ENCODE measurements around the gene DHRSX. TPM values are rescaled to one million over a fixed set of nuclear protein-coding genes. Genes with fewer than 3 reads are reported as not detected.

Gene DHRSX
- total and polyA plus RNA-seq, 7 donors, result 5.6 to 19.3 (median 9.6) TPM

DNA sequence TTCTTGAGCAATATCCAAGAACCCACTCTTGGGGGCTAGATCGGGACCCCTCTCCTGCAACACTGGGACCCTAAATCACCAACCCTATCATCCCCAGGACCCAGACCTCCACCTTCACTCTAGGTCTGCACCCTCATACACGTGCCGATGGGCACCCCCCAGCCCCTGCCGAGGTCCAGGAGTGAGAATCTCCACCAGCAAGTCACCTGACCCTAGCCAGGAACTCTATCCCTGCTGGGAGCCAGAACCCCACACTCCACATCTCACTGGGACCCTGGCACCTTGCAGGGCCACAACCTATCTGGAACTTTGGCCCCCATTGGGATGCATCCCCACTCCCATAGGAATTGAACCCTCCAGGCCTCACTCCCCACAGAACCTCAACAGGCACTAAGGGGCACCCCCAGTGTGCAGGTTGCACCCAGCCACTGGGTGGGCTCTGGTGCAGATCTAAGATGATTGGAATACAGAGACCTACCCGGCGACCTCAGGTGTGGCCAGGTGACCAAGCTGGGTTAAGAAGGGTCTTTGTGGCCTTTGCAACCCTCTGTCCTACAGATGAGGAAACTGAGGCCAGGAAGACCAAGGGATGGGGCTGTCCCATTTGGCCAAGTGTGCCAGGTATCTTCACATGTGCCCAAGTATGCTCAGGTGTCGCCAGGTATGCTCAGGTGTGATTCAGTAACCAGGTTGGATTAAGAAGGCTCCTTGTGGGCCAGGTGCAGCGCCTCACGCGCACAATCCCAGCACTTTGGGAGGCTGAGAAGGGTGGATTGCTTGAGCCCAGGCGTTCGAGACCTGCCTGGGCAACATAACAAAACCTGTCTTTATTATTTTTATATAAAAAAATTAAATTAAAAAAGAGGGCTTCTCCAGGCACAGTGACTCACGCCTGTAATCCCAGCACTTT is 3.1 kb upstream of the DHRSX start:
- intact Hi-C loops (cut with DNase I), result loop anchor here in 1 of 2 donors (5.0 kb wide), 1 partner anchor 182 kb away; no protein-coding TSS in a partner anchor
- H3K9me3 ChIP-seq, result no peaks in the 10 kb centered on the region
- no peaks in the 10 kb centered on the region for H3K36me3 ChIP-seq (ENCODE audit: insufficient read depth in 1 of 2, low read depth in 1 of 2)
- ATAC-seq, result no peak
- TF ChIP-seq, protein P1, sequence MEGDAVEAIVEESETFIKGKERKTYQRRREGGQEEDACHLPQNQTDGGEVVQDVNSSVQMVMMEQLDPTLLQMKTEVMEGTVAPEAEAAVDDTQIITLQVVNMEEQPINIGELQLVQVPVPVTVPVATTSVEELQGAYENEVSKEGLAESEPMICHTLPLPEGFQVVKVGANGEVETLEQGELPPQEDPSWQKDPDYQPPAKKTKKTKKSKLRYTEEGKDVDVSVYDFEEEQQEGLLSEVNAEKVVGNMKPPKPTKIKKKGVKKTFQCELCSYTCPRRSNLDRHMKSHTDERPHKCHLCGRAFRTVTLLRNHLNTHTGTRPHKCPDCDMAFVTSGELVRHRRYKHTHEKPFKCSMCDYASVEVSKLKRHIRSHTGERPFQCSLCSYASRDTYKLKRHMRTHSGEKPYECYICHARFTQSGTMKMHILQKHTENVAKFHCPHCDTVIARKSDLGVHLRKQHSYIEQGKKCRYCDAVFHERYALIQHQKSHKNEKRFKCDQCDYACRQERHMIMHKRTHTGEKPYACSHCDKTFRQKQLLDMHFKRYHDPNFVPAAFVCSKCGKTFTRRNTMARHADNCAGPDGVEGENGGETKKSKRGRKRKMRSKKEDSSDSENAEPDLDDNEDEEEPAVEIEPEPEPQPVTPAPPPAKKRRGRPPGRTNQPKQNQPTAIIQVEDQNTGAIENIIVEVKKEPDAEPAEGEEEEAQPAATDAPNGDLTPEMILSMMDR (IDR thresholded peaks at IDR 0.05), result no peak
- peaks cover 0 to 7% (median 0%) of the 10 kb centered on the region in 3 donors for H3K27me3 ChIP-seq (ENCODE audit: insufficient read depth in 3 of 3, low read length in 2 of 3)
- no peak for DNase-seq
- no peak overlapping the region for H3K4me3 ChIP-seq
- no peak overlapping the region for H3K27ac ChIP-seq
- 87 to 89% (median 87%) methylated on average over 13 of the region's 13 CpGs for WGBS, 3 donors
- H3K4me1 ChIP-seq, result no peaks in the 10 kb centered on the region

DNA sequence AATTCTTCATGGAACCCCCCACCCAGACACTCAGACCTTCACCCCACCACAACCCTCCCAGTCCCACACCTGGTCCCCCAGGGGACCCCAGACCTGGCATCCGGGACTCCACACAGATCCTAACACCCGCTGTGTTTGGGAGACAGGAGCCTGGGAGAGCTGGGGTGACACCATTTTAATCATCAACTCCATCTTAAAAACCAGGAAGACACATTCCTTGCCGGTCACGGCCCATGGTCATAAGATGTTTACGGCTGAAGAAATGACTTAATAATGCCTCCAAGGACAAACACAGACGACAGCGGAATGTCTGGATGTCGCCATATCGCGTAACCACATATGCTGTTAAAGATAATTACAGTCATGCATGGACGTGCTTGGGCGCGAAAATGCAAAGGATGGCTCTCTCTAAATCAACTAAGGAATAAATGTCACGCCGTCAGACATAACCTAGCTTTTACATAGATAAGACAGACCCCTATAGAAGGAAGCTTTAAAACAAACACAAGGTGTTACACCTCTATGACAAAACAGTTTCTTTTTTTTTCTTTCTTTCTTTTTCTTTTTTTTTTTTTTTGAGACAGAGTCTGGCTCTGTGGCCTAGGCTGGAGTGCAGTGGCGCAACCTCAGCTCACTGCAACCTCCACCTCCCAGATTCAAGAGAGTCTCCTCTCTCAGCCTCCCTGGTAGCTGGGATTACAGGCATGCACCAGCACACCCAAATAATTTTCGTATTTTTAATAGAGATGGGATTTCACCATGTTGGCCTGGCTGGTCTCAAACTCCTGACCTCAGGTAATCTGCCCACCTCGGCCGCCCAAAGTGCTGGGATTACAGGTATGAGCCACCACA is 2.1 kb upstream of the DHRSX start:
- Histone ChIP-seq H3K36me3 (ENCODE audit: insufficient read depth in 1 of 2, low read depth in 1 of 2) (no peaks in the 10 kb centered on the region), H3K4me3 (no peak overlapping the region), H3K9me3 (no peaks in the 10 kb centered on the region), H3K27me3 (ENCODE audit: insufficient read depth in 3 of 3, low read length in 2 of 3) (peaks cover 0 to under 1% (median 0%) of the 10 kb centered on the region in 3 donors), H3K4me1 (peaks cover 7% of the 10 kb centered on the region), H3K27ac (no peak overlapping the region)
- ATAC-seq, result no peak
- TF ChIP-seq, protein P1 (IDR thresholded peaks at IDR 0.05), result no peak
- 48 to 51% (median 50%) methylated on average over 19 of the region's 19 CpGs for WGBS, 3 donors
- DNase-seq, result no peak
- intact Hi-C loops (cut with DNase I), result loop anchor here in 1 of 2 donors (5.0 kb wide), 1 partner anchor 181 kb away; no protein-coding TSS in a partner anchor

DNA sequence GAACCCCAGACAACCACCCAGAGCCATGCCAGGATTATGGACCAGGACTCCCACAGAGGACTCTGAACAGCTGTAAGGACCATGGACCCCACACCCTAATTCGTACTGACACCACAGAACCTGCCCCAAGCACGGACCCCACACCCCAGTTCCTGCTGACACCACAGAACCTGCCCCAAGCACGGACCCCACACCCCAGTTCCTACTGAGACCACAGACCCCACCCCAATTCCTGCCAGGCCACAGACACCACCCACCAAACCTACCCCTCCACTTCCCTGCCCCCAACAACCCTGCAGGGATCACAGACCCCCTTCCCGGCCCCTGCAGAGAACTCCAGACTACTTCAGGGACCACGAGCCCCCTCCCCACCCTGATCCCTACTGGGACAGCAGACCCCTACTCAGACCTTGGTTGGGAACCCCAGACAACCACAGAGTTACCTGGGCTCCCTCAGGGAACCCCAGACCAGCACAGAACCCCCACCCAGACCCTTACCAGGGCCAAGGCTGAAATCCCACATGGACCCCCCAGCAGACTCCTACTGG is 1.4 kb upstream of the DHRSX start:
- ATAC-seq (no peak), DNase-seq (no peak)
- WGBS, 3 donors, result 82 to 87% (median 84%) methylated on average over 5 of the region's 5 CpGs
- intact Hi-C loops (cut with DNase I), result loop anchor here in 1 of 2 donors (5.0 kb wide), 1 partner anchor 180 kb away; no protein-coding TSS in a partner anchor
- no peaks in the 10 kb centered on the region for H3K27me3 ChIP-seq (ENCODE audit: insufficient read depth in 3 of 3, low read length in 2 of 3)
- no peaks in the 10 kb centered on the region for H3K36me3 ChIP-seq (ENCODE audit: insufficient read depth in 1 of 2, low read depth in 1 of 2)
- no peaks in the 10 kb centered on the region for H3K9me3 ChIP-seq
- TF ChIP-seq, protein P1 (IDR thresholded peaks at IDR 0.05), result no peak
- H3K4me1 ChIP-seq, result peaks cover 14% of the 10 kb centered on the region
- H3K4me3 ChIP-seq, result no peak overlapping the region
- H3K27ac ChIP-seq, result no peak overlapping the region

GRCh38 chrX:2501559-2502102 is 855 bp upstream of the DHRSX start:
- Histone ChIP-seq H3K27me3 (ENCODE audit: insufficient read depth in 3 of 3, low read length in 2 of 3) (no peaks in the 10 kb centered on the region), H3K27ac (no peak overlapping the region), H3K9me3 (no peaks in the 10 kb centered on the region), H3K4me1 (peaks cover 14% of the 10 kb centered on the region), H3K36me3 (ENCODE audit: insufficient read depth in 1 of 2, low read depth in 1 of 2) (no peaks in the 10 kb centered on the region), H3K4me3 (no peak overlapping the region)
- 92 to 95% (median 94%) methylated on average over 5 of the region's 5 CpGs for WGBS, 3 donors
- intact Hi-C loops (cut with DNase I), result loop anchor here in 1 of 2 donors (5.0 kb wide), 1 partner anchor 179 kb away; no protein-coding TSS in a partner anchor
- no peak for ATAC-seq
- TF ChIP-seq, protein P1 (IDR thresholded peaks at IDR 0.05), result no peak
- DNase-seq, result no peak

Measured in psoas muscle (tissue), 8 donors.